GM04504 (cell line): Measurements from ENCODE around the gene SBK2.
A peak's percentile ranks its signal among the peaks of the same experiment; 100 is the strongest.
"Not testable (repeated sequence)": the region's sequence is repeated elsewhere in the genome, so short reads cannot be mapped to it uniquely, and the experiment has no call there.

Source experiments
- DNase-seq: peaks from one replicate; pipeline ENCODE4 v3.0.0-alpha.2; 2012; ENCODE audit warnings: low read depth

Gene SBK2, protein sequence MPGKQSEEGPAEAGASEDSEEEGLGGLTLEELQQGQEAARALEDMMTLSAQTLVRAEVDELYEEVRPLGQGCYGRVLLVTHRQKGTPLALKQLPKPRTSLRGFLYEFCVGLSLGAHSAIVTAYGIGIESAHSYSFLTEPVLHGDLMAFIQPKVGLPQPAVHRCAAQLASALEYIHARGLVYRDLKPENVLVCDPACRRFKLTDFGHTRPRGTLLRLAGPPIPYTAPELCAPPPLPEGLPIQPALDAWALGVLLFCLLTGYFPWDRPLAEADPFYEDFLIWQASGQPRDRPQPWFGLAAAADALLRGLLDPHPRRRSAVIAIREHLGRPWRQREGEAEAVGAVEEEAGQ

DNA sequence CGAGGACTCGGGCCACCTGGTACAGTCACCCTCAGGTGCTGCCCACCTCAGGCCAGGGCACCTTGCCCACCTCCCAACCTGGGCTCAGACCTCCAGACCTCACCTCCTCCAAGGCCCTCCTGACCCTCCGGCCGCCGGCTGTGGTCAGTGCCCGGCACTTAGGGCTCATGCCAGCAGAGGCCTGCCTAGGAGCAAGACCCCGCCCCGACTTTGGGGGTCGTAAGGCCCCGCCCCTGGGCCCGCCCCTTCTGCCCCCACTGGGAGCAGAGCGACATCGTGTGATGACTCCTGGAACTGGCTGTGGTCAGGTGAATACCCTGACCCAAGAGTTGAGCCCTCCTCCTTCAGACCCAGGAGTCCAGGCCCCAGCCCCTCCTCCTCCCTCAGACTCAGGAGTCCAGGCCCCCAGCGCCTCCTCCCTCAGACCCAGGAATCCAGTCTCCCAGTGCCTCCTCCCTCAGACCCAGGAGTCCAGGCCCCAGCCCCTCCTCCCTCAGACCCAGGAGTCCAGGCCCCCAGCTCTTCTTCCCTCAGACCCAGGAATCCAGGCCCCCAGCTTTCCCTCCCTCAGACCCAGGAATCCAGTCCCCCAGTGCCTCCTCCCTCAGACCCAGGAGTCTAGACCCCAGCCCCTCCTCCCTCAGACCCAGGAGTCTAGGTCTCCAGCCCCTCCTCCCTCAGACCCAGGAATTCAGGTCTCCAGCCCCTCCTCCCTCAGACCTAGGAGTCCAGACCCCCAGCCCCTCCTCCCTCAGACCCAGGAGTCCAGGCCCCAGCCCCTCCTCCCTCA is at the start of gene SBK2:
TSS of gene SBK2 (minus strand) at position 183 of the 790 bp plus-strand sequence. CDS start 839 bp downstream, outside the sequence.
- no peak for DNase-seq

DNA sequence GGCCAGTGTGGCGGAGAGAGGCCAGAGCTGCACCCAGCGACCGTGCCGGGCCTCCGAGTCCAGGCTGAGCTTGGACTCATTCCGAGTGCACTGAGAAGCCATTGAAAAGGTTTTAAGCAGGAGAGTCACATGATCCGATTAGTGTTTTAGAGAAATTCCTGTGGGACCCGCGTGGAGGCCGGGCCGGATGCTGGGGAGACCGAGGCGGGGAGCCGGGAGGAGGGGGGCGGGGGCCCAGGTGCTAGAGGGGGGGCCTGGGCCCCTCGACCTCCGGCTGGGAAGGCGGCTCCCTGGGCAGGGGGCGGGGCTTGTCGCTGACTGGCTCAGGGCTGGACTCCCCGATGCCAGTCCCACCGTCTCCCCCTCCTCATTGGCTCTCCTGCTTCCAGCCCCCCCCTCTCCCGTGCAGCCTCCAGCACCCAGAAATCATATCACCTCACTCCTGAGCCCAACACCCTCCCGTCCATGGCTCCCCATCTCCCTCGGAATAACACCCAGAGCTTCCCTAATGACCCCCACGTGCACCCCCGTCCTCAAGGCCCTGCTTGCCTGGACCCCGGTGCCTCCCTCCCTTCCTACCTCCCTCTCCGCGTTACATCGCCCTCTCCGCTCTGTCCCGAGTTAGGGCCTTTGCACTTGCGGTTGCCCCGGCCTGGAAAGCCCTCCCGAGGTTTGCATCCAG is 48.9 kb upstream of the SBK2 start:
- DNase-seq: no peak

DNA sequence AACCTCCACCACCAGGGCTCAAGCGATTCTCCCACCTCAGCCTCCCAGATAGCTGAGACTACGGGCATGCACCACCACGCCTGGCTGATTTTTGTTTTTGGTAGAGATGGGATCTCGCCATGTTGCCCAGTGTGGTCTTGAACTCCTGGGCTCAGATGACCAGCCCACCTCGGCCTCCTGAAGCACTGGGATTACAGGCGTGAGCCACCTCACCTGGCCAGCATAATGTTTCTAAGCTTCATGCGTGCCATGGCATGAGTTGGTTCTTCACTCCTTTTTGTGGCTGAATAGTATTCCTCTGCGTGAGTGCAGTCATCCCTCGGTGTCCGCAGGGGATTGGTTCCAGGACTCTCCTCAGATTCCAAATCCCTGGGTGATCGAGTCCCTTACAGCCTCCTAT is 47.9 kb upstream of the SBK2 start:
- no peak for DNase-seq

DNA sequence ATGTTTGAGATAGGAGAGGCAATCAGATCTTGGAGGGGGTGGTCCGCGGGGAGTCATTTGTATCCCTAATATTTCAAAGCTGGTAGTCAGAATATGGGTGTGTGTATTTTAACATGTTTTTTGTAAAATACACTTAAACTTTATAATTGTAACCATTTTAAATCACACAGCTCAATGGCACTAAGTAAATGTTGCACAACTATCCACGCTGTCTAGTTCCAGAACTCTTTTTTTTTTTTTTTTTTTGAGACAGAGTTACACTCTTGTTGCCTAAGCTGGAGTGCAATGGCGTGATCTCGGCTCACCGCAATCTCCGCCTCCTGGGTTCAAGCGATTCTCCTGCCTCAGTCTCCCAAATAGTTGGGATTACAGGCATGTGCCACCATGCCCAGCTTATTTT is 47.0 kb upstream of the SBK2 start:
- DNase-seq: not testable (repeated sequence)

DNA sequence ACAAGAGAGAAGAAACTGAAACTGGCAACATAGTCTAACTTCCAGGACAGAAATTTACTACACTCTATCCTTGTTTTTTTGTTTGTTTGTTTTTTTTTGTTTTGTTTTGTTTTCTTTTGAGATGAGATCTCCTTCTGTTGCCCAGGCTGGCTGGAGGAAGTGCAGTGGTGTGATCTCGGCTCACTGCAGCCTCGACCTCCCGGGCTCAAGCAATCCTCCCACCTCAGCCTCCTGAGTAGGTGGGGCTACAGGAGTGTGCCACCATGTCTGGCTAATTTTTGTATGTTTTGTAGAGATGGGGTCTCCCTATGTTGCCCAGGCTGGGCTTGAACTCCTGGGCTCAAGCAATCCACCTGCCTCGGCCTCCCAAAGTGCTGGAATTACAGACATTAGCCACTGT is 45.4 kb upstream of the SBK2 start:
- DNase-seq: not testable (repeated sequence)

DNA sequence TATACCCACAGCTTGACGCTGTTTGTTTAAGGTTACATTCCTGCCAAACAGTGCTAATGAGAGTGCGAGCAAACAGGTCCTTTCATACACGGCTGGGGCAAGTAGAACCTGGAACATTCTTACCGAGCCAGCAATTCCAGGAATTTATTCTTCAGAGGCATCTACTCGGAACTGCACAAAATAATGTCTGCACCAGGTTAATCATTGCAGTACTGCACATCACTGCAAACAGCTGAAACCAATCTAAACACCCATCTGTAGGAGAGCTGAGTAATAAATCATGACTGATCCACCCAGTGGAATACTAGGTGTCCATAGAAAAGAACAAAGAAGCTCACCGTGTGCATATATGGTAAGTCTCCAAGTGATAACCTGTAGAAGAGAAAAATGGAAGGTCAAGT is 44.9 kb upstream of the SBK2 start:
- no peak for DNase-seq

DNA sequence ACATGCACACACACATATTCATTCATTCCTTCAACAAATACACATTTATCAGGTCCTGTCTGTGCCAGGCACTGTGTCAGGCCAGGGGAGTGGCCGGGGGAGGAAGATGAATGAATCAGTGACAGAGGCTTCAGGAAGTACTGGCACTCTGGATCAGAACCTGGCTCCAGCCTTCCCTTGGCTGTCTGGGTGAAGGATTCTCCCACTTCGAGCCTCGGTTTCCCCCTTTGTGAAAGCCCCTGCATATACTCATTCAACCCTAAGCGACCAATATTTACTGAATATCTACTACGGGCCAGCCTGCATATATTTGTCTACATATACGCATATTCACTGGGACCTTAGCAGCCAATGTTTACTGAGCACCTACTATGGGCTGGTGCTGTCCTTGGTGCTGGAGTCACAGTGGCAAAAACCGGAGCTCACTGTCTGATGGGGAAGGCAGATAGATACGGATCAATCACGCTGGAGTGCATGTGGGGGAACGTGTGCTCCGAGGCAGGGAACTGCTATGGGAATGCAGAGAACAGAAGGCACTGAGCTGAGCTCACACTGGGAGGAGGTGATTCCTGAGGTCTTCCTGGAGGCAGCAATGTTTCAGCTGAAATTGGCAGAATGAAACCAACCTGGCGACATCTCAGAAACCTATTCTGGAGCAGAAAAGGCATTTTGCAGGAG is 44.4 kb upstream of the SBK2 start:
- no peak for DNase-seq

DNA sequence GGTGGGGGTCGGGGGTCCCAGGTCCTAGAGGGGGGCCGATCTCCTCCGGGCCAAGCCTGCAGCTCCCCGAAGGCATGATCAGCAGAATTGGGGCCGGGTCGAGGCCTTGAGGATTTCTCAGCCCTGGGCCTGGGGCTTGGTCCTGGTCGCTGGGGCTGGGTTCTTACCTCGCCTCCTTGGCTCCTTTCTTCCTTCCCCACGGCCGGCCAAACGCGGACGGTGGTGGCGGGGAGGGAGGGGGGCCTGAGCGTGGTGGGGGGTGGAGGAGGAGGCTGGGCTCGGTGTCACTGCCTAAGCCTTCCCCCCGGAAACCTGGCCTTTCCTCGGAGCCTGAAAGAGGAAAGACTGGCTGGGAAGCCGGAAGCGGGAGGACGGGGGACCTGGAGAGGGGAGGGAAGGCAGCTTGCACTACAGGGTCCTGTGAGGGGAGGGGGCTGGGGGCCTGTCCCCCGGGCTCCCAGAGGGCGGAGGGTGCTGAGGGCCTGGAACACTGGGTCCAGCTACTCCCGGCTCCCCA is 43.8 kb upstream of the SBK2 start, which contains the start of gene ZNF579:
TSS of gene ZNF579 (minus strand) at position 221 of the 517 bp plus-strand sequence. CDS start 1,209 bp downstream, outside the sequence.
- peak; percentile 70 for DNase-seq

DNA sequence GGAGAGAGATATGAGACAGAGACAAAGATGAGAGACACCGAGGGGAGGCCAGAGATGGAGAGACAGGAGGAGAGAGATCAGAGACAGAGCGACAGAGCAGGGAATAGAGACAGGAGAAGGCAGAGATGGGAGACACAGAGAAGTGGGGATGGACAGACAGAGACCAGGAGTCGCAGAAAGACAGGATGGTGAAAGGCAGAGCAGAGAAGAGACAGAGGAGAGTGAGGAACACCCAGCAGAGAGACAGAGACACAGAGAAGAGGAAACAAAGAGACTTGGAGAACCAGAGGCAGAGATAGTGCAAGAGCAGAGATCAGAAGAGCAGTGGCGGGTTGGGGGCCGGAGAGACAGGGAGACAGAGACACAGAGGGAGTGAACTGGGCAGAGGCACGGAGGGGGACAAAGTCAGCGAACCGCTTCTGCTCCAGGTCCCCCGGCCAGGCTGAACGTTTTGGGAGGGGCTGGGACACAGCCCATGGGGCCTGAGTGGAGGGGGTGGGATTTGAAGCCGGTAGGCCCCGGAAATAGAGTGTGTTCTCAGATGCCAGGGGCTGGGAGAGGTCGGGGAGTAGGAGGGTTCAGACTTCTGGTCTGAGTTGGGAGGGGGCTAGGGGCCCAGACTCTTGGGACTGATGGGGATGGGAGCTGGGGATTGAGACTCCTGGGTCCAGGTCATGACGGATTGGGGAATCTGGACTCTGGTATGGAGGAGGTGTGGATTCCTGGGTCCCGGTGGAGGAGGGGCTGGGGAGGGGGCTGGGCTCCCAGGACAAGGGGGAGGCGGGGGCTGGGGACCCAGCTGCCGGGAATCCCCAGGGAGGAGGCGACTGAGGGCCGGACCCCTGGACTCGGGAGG is 43.1 kb upstream of the SBK2 start:
- no peak for DNase-seq

DNA sequence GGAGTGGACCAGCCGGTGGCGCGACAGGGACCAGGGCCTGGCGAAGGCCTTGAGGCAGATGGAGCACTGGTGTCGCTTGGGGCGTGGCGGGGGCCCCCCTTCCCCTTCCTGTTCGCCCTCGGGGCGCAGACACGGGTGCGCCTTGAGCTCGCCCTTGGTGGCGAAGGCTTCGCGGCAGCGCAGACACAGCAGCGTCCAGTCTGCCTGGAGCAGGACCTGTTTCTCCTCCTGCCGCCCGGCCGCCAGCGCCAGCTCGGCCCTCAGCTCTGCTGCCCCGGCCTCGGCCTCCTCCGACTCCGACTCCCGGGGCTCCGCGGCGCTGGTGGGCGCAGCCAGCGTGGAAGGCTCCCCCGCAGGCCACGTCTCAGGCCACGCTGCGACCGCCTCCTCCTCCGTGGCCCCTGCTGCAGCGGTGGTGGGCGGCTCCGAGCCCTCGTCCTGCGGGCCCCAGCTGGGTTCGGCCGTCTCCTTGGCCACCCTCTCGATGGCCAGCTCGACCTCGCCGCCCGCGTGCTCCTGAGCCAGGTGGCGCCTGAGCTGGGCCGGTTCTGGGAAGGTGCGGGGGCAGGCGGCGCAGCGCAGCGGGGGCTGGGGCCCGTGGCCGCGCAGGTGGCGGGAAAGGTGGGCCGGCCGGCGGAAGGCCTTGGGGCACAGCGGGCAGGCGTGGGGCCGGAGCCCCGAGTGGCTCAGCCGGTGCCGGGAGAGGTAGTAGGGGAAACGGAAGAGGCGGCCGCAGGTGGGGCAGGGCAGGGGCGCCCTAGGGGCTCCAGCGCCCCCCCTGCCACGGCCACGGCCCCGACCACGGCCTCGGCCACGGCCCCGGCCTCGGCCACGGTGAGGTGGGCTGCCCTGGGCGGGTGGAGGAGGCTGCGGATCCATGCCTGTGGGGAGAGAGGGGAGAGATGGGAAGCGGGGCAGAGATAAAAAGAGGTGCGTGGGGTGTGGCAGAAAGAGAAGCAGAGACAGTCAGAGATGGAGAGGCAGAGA is 42.1 kb upstream of the SBK2 start:
- no peak for DNase-seq

DNA sequence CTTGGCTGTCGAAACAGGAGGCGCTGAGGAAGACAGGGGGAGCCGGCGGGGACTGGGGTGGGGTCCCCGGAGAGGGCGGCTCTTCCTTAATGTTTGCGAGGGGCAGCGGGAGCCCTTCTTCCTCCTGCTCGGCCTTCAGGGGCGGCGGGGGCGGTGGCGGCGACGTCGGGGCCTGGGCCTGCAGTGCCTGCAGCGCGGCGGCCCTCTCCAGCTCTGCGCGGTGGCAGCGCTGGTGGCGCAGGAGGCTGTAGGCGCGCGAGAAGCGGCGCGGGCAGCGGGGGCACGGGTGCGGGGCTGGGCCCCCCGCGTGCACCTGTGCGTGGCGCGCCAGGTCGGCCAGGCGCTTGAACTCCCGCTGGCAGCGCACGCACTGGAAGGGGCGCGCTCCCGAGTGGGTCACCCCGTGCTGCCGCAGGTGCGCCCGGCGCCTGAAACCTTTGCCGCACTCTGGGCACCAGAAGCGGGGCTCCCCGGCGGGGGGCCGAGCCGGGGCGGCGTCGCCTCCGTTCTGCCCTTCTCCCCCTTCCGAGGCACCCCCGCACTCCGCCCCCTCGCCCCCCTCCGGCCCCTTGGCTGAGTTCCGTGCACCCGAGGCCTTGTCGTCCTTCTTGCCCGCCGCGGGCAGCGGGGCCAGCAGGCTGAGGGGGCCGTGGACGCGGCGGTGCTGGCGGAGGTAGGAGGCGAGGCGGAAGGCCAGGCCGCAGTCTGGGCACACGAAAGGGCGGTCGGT is 41.3 kb upstream of the SBK2 start:
- DNase-seq: no peak

DNA sequence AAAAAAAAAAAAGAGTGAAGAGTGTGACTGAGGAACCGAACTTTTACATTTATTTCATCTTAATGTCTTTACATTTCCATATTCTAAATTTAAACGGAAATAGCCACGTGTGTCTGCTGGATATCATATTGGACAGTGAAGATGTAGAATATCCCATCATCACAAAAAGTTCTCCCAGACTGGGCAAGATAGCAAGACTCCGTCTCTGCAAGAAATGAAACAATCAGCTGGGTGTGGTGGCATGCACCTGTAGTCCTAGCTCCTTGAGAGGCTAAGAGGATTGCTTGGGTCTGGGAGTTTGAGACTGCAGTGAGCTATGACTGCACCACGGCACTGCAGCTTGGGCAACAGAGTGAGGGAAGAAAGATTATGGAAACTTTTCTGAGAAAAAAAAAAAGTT is 39.8 kb upstream of the SBK2 start:
- no peak for DNase-seq

DNA sequence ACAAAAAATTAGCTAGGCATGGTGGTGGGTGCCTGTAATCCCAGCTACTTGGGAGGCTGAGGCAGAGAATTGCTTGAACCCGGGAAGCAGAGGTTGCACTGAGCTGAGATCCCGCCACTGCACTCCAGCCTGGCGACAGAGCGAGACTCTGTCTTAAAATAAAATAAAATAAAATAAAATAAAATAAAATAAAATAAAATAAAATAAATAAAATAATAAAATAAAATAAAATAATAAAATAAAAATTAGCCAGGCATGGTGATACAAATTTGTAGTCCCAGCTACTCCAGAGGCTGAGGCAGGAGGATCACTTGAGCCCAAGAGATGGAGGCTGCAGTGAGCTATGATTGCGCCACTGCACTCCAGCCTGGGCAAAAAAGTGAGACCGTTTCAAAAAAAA is 37.0 kb upstream of the SBK2 start:
- not testable (repeated sequence) for DNase-seq

DNA sequence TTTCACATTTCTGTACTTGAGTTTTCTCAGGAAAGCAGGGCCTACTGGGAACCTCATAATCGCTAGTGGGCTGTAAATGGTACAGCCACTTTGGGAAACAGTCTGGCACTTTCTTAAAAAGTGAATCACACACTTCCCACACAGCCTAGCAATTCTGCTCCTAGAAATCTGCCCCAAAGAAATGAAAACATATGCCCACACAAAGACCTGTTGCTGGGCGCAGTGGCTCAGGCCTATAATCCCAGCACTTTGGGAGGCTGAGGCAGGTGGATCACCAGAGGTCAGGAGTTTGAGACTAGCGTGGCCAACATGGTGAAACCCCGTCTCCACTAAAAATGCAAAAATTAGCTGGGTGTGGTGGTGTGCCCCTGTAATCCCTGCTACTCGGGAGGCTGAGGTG is 32.5 kb upstream of the SBK2 start:
- not testable (repeated sequence) for DNase-seq

DNA sequence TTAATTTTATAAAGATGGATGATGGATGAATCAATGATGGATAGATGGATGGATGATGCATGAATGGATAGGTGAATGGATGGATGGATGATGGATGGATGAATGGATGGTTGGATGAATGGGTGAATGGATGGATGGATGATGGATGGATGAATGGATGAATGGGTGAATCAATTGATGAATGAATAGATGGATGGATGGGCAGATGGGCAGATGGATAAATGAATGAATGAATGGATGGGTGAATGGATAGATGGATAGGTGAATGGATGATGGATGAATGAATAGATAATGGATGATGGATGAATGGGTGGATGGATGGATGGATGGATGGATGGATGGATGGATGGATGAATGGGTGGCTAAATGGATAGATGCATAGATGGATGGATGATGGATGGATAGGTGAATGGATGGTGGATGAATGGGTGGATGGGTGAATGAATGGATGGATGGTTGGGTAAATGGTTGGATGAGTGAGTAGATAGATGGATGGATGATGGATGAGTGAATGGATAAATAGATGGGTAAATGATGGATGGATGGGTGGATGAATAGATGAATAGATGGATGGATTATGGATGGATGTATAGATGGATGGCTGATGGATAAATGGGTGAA is 30.9 kb upstream of the SBK2 start:
- DNase-seq: no peak

DNA sequence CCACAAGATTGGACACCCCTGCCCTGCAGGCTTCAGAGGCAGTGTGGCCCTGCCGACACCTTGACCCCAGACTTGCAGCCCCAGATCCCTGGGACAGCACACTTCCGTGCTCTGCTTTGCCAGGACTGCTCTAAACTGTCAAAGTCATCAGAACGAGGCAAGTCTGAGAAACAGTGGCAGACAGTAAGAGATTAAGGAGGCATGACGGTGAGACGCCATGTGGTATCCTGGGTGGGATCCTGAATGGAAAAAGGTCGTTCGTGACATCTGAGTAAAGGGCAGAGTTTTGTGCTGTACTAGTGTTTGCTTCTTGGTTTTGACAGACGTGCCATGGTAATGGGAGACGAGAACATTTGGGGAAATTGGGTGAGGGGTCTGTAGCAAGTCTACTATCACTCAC is 29.9 kb upstream of the SBK2 start:
- no peak for DNase-seq

DNA sequence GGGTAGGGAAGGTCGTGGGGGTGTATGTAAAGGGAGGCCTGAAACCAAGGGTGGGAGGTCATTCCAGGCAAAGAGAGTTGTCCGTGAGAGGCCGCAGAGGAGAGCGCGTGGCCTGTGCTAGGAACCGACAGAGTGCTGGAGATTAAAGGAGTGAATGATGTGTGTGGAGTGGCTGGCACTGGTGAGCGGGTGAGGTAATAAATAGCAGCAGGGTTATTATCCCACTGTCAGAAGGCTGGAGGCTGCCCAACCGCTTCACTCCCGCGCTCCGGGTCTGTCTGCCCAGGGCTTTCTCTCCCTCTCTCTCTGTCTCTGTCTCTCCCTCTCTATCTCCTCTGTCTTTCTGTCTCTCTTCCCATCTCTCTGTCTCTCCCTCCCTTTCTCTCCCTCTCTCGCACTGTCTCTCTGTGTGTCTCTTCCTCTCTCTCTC is 26.3 kb upstream of the SBK2 start:
- no peak for DNase-seq

DNA sequence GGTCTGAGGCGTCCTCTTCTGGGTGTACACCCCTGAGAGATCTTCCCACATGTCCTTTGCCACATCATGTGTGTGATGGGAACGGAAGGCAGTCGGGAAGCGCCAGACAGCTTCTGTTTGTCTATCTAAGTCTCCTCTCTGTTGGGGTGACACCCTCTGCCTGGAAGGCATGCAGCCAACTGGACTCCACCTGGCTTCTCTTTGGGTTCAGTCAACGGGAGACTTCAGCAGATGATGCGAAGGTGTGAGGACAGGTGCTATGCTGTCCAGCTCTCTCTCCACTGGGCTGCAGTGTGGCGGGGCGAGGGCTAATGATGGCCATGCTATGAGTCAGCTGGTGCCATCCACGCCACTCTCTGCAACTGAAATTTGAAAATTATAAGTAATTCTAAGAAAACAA is 22.8 kb upstream of the SBK2 start:
- DNase-seq: no peak
